Activated T-helper 2 cell treated with anti-CD3 and anti-CD28 coated beads, Interferon-gamma antibody, Interleukin-2, Interleukin-4, amounts not matched to agents 10 μg/mL and 5 μg/mL and 100 μg/mL, durations not matched to agents 14 hours and 24 hours and 36 hours (primary cell): ENCODE measurements around the gene PDCD1. TPM values are rescaled to one million over a fixed set of nuclear protein-coding genes. Genes with fewer than 3 reads are reported as not detected.
"Not testable (repeated sequence)": the region's sequence is repeated elsewhere in the genome, so short reads cannot be mapped to it uniquely, and the experiment has no call there.

Experiments
- DNase-seq: peaks from one replicate; pipeline ENCODE4 v3.0.0; 2021; ENCODE audit warnings: low spot score
- H3K27ac Mint-ChIP-seq: one replicate; pipeline ENCODE4 v1.8.0; 2021; ENCODE audit warnings: mixed read lengths
- H3K27me3 Mint-ChIP-seq: one replicate; pipeline ENCODE4 v1.8.0; 2021; ENCODE audit warnings: low read depth, mixed read lengths
- H3K36me3 Mint-ChIP-seq: one replicate; pipeline ENCODE4 v1.8.0; 2021; ENCODE audit warnings: low read depth, mixed read lengths
- H3K4me1 Mint-ChIP-seq: one replicate; pipeline ENCODE4 v1.8.0; 2021; ENCODE audit warnings: low read depth, mixed read lengths
- H3K4me3 Mint-ChIP-seq: one replicate; pipeline ENCODE4 v1.8.0; 2021; ENCODE audit warnings: low read depth, mild to moderate bottlenecking, moderate library complexity, mixed read lengths
- H3K9me3 Mint-ChIP-seq: one replicate; pipeline ENCODE4 v1.8.0; 2021; ENCODE audit warnings: mixed read lengths
- intact Hi-C: fragments of 100-400 bp; cut with micrococcal nuclease; formaldehyde crosslinking; loops from one replicate; pipeline ENCODE4 v1.15.1; 2023
- total RNA-seq: library from RNA; stranded (reverse); gene quantifications from 2 replicates; pipeline ENCODE4 v1.2.3, GENCODE V29; 2022

The PDCD1 gene
- total RNA-seq = 42.0 and 44.7 TPM in 2 replicates

DNA sequence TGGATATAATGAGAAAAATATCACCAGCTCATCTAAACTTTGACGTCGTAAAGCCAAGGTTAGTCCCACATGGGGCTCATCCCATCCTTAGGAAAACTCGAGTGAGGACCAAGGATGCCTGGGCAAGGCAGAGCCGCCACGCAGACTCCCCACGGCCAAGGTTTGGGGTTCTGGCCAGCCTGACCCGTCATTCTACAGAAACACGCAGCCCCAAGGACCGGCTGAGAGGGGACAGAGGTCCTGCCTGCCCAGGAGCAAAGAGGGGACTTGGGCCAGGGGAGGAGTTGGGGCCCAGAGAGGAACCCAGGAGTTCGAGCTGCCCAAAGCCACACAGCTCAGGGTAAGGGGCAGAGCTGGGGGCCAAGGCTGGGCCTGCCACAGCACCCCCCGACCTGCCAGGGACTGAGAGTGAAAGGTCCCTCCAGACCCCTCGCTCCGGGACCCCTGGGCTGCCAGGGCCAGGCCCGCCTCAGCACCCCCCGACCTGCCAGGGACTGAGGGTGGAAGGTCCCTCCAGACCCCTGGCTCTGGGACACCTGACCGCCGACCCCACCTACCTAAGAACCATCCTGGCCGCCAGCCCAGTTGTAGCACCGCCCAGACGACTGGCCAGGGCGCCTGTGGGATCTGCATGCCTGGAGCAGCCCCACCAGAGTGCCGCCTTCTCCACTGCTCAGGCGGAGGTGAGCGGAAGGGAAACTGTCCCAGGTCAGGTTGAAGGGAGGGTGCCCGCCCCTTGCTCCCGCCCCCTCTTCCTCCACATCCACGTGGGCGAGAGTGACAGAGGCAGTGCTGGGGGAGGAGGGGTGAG is at the start of gene PDCD1:
Gene PDCD1 (minus strand): TSS at position 689 of the 811 bp plus-strand sequence. CDS start 56 bp downstream, at position 633.
- Mint-ChIP-seq H3K4me1 (peaks cover 36% of the 10 kb centered on the region), H3K9me3 (no peaks in the 10 kb centered on the region), H3K27ac (peak within 1 kb of the TSS; percentile 97), H3K27me3 (no peaks in the 10 kb centered on the region), H3K36me3 (peaks cover 14% of the 10 kb centered on the region), H3K4me3 (peak within 1 kb of the TSS; percentile 83)
- intact Hi-C loops = loop anchor here (1.0 kb wide), 1 partner anchor 14 kb away; no protein-coding TSS in a partner anchor
- DNase-seq = peak; percentile 52

DNA sequence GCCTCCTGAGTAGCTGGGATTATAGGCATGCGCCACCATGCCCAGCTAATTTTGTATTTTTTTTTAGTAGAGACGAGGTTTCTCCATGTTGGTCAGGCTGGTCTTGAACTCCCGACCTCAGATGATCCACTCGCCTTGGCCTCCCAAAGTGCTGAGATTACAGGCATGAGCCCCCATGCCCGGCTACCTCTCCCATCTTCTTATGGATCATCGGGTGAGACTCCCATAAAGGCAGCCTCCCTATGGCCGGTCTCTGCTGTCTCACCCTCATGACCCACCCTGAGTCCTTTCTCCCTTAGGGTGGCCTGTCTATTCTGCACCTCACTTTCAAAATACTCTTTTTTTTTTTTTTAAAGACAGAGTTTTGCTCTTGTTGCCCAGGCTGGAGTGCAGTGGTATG is 49.1 kb upstream of the PDCD1 start:
- H3K9me3 Mint-ChIP-seq, intact Hi-C loops, H3K27me3 Mint-ChIP-seq, H3K36me3 Mint-ChIP-seq, H3K4me3 Mint-ChIP-seq, H3K27ac Mint-ChIP-seq, DNase-seq, H3K4me1 Mint-ChIP-seq: not testable (repeated sequence)

GRCh38 chr2:241906826-241907570 is 48.3 kb upstream of the PDCD1 start:
- H3K27ac Mint-ChIP-seq = no peak overlapping the region
- H3K4me1 Mint-ChIP-seq = no peaks in the 10 kb centered on the region
- H3K4me3 Mint-ChIP-seq = no peak overlapping the region
- no peaks in the 10 kb centered on the region for H3K9me3 Mint-ChIP-seq
- no peaks in the 10 kb centered on the region for H3K27me3 Mint-ChIP-seq
- no peak for DNase-seq
- intact Hi-C loops = no loop called here
- H3K36me3 Mint-ChIP-seq = peaks cover 3% of the 10 kb centered on the region

DNA sequence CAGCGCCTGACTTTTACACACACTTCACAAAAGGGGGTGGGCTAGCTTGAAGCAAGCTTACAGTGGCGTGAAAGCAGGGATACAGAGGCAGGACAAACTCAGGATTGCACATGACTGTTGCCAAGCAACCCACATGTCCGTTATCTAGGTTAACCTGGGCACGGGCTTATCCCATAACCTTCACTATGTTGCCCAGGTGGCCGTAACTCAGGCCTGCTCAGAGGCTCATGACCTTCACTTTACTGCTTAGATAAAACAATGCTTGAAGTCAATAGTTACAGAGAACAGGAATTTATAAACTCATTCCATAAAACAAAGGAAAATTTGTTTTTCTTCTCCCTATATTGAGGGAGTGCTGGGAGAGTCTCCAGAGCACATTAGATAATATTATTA is 47.7 kb upstream of the PDCD1 start:
- intact Hi-C loops, H3K27me3 Mint-ChIP-seq, DNase-seq, H3K36me3 Mint-ChIP-seq, H3K27ac Mint-ChIP-seq, H3K4me1 Mint-ChIP-seq, H3K9me3 Mint-ChIP-seq, H3K4me3 Mint-ChIP-seq: not testable (repeated sequence)

DNA sequence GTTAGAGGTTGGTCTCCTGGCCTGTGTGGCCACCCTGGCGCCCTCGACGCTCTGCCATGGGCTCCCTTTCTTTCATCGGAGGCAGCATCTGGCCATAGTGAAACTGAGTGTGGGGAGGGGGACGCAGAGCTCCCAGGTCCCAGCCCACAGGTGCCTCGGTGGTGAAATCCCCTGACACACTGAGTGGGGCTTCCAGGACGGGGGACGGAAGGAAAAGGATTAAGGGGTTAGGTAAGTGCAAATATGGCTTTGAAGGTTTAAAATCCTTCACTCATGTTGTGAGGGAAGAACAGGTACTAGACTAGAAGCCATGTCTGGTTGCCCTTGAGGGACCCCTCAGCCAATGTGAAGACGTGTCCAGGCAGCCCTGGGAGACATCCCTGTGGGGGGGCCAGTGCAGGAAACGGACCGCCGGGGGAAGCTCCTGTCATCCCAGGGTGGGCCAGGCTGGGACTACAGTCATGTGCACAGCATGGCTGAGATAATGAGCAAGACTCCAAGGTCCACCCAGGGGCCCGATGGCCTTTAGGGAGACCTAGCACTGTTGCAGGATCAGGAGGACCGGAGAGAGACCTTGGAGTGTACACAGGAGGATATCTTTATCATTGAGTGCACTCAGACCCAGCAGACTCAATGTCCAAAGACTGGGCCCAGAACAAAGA is 47.2 kb upstream of the PDCD1 start:
- Mint-ChIP-seq H3K27ac (peak overlapping the region; percentile 28), H3K4me1 (no peaks in the 10 kb centered on the region)

DNA sequence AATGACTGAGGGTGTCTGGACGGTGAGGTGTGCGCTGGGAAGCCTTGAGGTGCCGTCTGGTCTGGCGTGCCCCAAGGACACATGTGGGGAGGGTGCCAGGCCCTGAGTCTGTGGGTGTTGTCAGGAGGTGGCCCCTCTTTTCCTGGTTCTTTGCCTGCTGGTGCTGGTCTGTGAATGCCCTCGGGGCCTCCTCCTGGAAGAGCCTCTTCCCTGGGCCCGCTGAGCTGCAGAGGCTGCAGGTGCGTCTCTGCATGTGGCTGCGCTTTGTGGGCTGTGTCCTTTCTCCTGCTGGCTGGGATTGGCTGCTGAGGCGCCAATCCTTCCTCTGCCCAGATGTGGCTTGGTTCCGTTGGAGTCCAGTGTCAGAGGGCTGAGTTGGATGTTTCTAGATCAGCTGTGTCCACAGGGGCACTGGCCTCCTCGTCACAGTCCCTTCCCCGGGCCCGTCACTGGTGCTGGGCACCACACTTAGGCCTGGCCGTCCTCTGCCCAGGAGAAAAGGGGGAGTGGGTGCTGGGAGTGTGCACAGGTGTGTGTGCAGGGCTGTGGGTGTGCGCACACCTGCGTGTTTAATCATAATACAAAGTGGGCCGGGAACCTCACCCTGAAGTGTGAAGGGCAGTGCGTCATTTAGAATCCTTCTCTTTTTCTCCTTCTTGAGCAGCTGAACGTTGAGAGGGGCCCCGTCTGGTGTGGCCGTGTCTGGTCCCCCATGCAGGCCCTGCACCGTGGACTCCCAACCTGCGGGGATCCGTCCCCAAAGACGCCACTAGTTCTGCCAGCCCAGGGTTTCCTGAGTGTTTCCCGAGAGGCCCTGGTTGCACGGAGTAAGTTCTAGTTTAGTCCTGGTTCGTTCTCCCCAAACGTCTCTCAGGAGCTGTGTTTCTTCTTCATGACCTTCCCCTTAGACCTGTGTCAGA is 46.4 kb upstream of the PDCD1 start:
- H3K9me3 Mint-ChIP-seq = no peaks in the 10 kb centered on the region
- no peaks in the 10 kb centered on the region for H3K4me1 Mint-ChIP-seq
- no peaks in the 10 kb centered on the region for H3K36me3 Mint-ChIP-seq
- H3K27me3 Mint-ChIP-seq = peaks cover 2% of the 10 kb centered on the region
- intact Hi-C loops = no loop called here
- DNase-seq = no peak
- no peak overlapping the region for H3K27ac Mint-ChIP-seq
- no peak overlapping the region for H3K4me3 Mint-ChIP-seq

More for the DNA sequence above, 47.2 kb upstream of the PDCD1 start:
- peaks cover 2% of the 10 kb centered on the region for H3K27me3 Mint-ChIP-seq
- no peaks in the 10 kb centered on the region for H3K9me3 Mint-ChIP-seq
- peaks cover 2% of the 10 kb centered on the region for H3K36me3 Mint-ChIP-seq
- intact Hi-C loops = no loop called here
- no peak for DNase-seq
- H3K4me3 Mint-ChIP-seq = no peak overlapping the region

GRCh38 chr2:241904011-241904718 is 45.5 kb upstream of the PDCD1 start:
- DNase-seq = no peak
- no peak overlapping the region for H3K4me3 Mint-ChIP-seq
- H3K27me3 Mint-ChIP-seq = peaks cover 2% of the 10 kb centered on the region
- H3K27ac Mint-ChIP-seq = no peak overlapping the region
- intact Hi-C loops = no loop called here
- no peaks in the 10 kb centered on the region for H3K9me3 Mint-ChIP-seq
- no peaks in the 10 kb centered on the region for H3K36me3 Mint-ChIP-seq
- no peaks in the 10 kb centered on the region for H3K4me1 Mint-ChIP-seq

- H3K36me3 Mint-ChIP-seq = no peaks in the 10 kb centered on the region
- peaks cover 2% of the 10 kb centered on the region for H3K27me3 Mint-ChIP-seq
- no peak overlapping the region for H3K27ac Mint-ChIP-seq
- no peaks in the 10 kb centered on the region for H3K4me1 Mint-ChIP-seq
- intact Hi-C loops = no loop called here
- no peak overlapping the region for H3K4me3 Mint-ChIP-seq
- DNase-seq = no peak
- no peaks in the 10 kb centered on the region for H3K9me3 Mint-ChIP-seq
These were observed 44.7 kb upstream of the PDCD1 start for GRCh38 chr2:241903121-241904010.

DNA sequence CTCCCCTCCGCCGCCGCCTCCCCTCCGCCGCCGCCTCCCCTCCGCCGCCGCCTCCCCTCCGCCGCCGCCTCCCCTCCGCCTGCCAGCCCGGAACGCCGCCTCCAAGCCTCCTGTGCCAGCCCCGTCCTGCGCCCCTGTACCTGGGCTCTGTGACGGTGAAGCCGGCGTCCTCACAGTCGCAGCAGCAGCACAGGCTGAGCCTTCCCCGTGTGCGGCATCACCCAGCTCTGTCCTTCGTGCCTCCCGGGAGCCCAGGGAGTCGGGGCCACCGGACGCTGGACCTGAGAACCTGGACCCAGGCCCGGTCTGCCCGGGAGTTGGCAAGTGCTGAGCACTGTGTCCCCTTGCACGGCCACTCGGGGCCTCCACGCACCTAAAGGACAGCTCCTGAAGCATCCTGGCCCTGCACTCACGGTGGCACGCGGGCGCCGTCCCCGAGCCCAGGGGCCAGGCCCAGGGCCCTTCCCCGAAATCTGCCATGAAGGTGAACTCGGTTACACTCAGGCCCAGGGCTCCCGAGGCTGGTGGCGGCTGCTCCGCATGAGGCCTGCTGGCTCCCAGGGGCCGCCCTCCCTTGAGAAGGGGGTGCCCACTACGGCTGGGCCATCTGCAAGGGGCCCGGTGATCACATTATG is 43.8 kb upstream of the PDCD1 start:
- no peak overlapping the region for H3K4me3 Mint-ChIP-seq
- peaks cover 2% of the 10 kb centered on the region for H3K27me3 Mint-ChIP-seq
- H3K9me3 Mint-ChIP-seq = no peaks in the 10 kb centered on the region
- intact Hi-C loops = no loop called here
- DNase-seq = no peak
- H3K27ac Mint-ChIP-seq = no peak overlapping the region
- no peaks in the 10 kb centered on the region for H3K4me1 Mint-ChIP-seq
- no peaks in the 10 kb centered on the region for H3K36me3 Mint-ChIP-seq

GRCh38 chr2:241901500-241902351 is 43.0 kb upstream of the PDCD1 start:
- H3K27ac Mint-ChIP-seq = no peak overlapping the region
- peaks cover 2% of the 10 kb centered on the region for H3K27me3 Mint-ChIP-seq
- intact Hi-C loops = no loop called here
- no peak overlapping the region for H3K4me3 Mint-ChIP-seq
- H3K9me3 Mint-ChIP-seq = no peaks in the 10 kb centered on the region
- H3K36me3 Mint-ChIP-seq = no peaks in the 10 kb centered on the region
- no peak for DNase-seq
- H3K4me1 Mint-ChIP-seq = no peaks in the 10 kb centered on the region
